Measurements from ENCODE around the gene DNAH7. TPM values are rescaled to one million over a fixed set of nuclear protein-coding genes. Genes with fewer than 3 reads are reported as not detected.

Gene DNAH7
- total and polyA plus RNA-seq, 2 donors (not counting 3 experiments of a cell fraction or from before 2014, with no cell fraction given) = 0.15 to 0.24 TPM

GRCh38 chr2:195879153-195879552 lies 189.5 kb downstream of the DNAH7 start:
- no peaks in the 10 kb centered on the region for H3K36me3 ChIP-seq (ENCODE audit: control insufficient read depth in 2 of 2, extremely low read depth in 1 of 2, insufficient read depth in 2 of 2, low read length in 2 of 2)
- H3K4me1 ChIP-seq (ENCODE audit: control insufficient read depth, extremely low read depth, insufficient read depth, low read length) = no peaks in the 10 kb centered on the region
- intact Hi-C loops (cut with micrococcal nuclease) = no loop called here
- no TSS peak for BruUV-seq (replicated peaks)
- H3K27me3 ChIP-seq (ENCODE audit: control insufficient read depth in 2 of 2, insufficient read depth in 2 of 2, low read length in 2 of 2) = no peaks in the 10 kb centered on the region
- DNase-seq (ENCODE audit: low read depth, low spot score) (peak; percentile 5), FAIRE-seq (no peak)
- dilution Hi-C loops (cut with MboI; ENCODE audit: extremely low pct_ligation_motif_present, low sequenced_read_pairs) = no loop called here
- no peaks in the 10 kb centered on the region for H3K9me1 ChIP-seq (replicated peaks; ENCODE audit: control insufficient read depth, extremely low read depth, insufficient read depth, low read length)
- H3K27ac ChIP-seq (ENCODE audit: insufficient read depth, low read depth, low read length) = no peak overlapping the region
- H3K79me2 ChIP-seq (ENCODE audit: control insufficient read depth, insufficient read depth, low read length) = no peaks in the 10 kb centered on the region
- H2AFZ ChIP-seq (ENCODE audit: low read depth, low read length) = no peak overlapping the region
- no peaks in the 10 kb centered on the region for H4K20me1 ChIP-seq (replicated peaks; ENCODE audit: control insufficient read depth, extremely low read depth, insufficient read depth, low read length)
- no peak overlapping the region for H3K4me2 ChIP-seq (ENCODE audit: insufficient read depth, low read length)
- no peak for TF ChIP-seq CTCF (IDR thresholded peaks at IDR 0.05; ENCODE audit: extremely low read depth in 1 of 2, insufficient read depth in 1 of 2, low read depth in 1 of 2, low read length in 2 of 2)
- no peak for TF ChIP-seq GATA2 (IDR thresholded peaks at IDR 0.05; ENCODE audit: insufficient read depth, insufficient read length, low read depth, low read length)
- TF ChIP-seq POLR2AphosphoS5 (IDR thresholded peaks at IDR 0.05; ENCODE audit: insufficient read depth, low read depth, low read length) = no peak
- TF ChIP-seq POLR2A (IDR thresholded peaks at IDR 0.05; ENCODE audit: low read depth, low read length) = no peak
- no peak for TF ChIP-seq MAX (IDR thresholded peaks at IDR 0.05; ENCODE audit: insufficient read depth, insufficient read length)
- TF ChIP-seq FOS (IDR thresholded peaks at IDR 0.05; ENCODE audit: borderline replicate concordance, insufficient read depth, low read length) = no peak
- TF ChIP-seq JUN (IDR thresholded peaks at IDR 0.05; ENCODE audit: borderline replicate concordance, insufficient read depth, insufficient read length, low read depth) = no peak
- no peak for TF ChIP-seq MYC (IDR thresholded peaks at IDR 0.05; ENCODE audit: low read depth, low read length)
- no peak for TF ChIP-seq EZH2 (IDR thresholded peaks at IDR 0.05; ENCODE audit: borderline replicate concordance, low read depth, low read length, severe bottlenecking)
- ChIA-PET CTCF (interaction anchor here (0.9 to 1.7 kb wide), 2 partner anchors 28 to 187 kb away, joined by 3 read pairs; no protein-coding TSS in a partner anchor), POLR2A (no interaction called here)
- H3K9ac ChIP-seq (replicated peaks; ENCODE audit: extremely low read depth, insufficient read depth, low read length) = no peak overlapping the region
- H3K9me3 ChIP-seq (replicated peaks; ENCODE audit: control insufficient read depth, insufficient read depth, low read length) = no peaks in the 10 kb centered on the region
- no peak overlapping the region for H3K4me3 ChIP-seq (replicated peaks in 1 of 3; ENCODE audit: insufficient read depth in 1 of 3, low read depth in 1 of 3, low read length in 3 of 3)
